Caki2 (cell line): ENCODE data around the gene PTCH2. TPM values are rescaled to one million over a fixed set of nuclear protein-coding genes. Genes with fewer than 3 reads are reported as not detected.
"Not testable (repeated sequence)": the region's sequence is repeated elsewhere in the genome, so short reads cannot be mapped to it uniquely, and the experiment has no call there.

Source experiments
- DNase-seq: peaks from one replicate; pipeline ENCODE4 v3.0.0-alpha.2; 2015; ENCODE audit warnings: low read depth
- in situ Hi-C: cut with HindIII; loops from 2 replicates; pipeline ENCODE4 v1.10.0; 2016; ENCODE audit warnings: low sequenced_read_pairs, low pct_unique_long_range_greater_than_20kb, mixed read lengths
- total RNA-seq: library from RNA; depleted of rRNA; stranded (reverse); fragments of >200 nt; shearing (Covaris generic); gene quantifications from 2 replicates; pipeline ENCODE4 v1.2.3, GENCODE V29; 2014; ENCODE audit warnings: low replicate concordance

The PTCH2 gene
- total RNA-seq, 1 experiment from 2014 or later, result not detected

DNA sequence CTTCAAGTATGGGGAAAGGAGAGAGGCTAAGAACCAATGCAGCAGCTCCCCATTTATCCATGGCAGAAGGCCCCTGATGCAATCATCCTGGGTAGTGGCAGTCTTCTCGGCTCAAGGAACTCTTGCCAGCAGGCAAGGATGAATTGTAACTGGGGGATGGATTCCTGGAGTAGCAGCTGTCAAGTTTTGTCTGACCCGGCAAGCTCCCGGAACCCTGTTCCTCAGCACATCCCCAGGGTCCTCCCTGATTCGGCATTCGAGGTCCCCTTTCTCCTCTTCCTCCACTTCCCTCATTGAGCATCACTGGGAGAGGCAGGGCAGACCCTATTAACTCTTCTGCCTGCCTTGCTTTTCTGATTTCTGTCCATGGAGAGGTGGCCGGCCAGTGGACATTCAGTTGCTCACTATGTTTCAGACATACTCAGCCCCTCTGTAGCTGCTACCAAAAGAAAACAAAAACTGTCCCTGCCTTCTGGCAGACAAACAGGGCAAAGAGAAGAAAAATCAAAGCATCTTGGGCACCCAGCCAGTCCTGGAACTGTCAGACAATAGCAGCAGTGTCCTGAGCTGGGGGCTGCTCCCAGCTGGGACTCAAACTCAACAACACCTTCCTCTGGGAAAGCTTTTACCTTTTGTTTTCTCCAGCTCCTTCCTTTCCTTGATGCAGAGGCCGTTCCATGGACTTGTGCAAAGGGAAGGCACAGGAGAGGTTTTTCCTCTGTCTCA, 5.6 kb upstream of the PTCH2 start:
- no peak for DNase-seq
- in situ Hi-C loops, result no loop called here

DNA sequence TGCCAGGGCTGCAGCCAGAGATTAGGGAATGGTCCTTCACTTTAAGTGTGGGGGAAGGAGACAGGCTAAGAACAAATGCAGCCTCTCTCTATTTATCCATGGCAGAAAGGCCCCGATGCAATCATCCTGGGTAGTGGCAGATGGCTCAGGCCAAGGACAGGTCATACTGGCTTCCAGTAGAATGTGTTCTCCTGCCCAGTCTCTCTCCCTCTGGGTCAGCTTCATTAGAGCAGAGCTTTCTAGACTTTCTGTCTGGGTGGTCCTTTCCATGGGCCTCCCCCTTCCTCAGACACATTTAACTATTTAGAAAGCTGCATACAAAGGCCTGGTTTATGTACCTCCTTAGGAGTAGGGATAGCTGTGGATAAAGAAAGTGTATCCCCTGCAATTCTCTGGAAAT, 4.8 kb upstream of the PTCH2 start:
- DNase-seq, result no peak
- in situ Hi-C loops, result no loop called here

DNA sequence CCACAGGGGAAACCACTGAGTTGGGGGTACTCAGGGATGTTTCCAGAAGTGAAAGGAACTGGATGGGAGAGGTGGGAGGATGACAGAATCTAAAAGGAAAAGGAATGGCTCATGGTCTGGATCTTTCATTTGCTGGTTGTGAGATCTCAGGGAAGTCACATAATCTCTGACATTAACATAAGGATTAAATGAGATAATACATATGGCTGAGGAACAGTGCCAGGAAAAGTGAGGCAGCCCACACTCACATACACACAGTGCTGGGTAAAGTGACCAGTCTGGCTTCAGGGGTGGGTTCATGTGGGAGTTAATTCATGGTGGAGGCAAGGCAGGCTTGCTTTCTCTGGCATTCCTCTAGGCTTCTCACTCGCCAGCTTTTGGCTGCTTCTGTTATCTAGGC, 3.9 kb upstream of the PTCH2 start:
- in situ Hi-C loops, result no loop called here
- no peak for DNase-seq

DNA sequence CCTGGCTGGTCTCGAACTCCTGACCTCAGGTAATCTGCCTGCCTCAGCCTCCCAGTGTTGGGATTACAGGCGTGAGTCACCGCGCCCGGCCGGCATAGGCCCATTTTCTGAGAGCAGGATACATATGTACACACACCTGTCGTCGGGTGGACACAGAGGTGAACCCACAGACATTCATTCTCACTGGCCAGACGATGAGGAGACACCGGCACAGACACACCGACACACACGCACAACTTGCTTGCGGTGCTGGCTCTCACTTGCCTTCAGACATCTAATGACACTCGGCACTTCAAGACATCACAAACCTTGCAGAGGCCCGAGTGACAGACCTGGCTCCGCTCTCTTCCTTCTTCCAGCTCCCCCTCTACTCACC, 579 bp downstream of the PTCH2 start:
- no peak for DNase-seq
- in situ Hi-C loops, result no loop called here

GRCh38 chr1:44839576-44839975, 3.5 kb downstream of the PTCH2 start:
- in situ Hi-C loops, result no loop called here
- DNase-seq, result no peak

DNA sequence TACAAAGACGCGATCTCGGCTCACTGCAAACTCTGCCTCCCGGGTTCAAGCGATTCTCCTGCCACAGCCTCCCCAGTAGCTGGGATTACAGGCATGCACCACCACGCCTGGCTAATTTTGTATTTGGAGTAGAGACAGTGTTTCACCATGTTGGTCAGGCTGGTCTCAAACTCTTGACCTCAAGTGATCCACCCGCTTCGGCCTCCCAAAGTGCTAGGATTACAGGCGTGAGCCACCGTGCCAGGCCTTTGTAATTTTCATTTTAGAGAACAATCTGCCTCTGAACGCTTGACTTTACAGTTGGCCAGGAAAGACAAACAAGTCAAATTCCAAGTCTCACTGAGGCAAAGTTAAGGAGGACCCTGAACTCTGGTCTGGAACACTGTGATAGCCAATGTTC, 4.8 kb downstream of the PTCH2 start:
- DNase-seq, in situ Hi-C loops: not testable (repeated sequence)

DNA sequence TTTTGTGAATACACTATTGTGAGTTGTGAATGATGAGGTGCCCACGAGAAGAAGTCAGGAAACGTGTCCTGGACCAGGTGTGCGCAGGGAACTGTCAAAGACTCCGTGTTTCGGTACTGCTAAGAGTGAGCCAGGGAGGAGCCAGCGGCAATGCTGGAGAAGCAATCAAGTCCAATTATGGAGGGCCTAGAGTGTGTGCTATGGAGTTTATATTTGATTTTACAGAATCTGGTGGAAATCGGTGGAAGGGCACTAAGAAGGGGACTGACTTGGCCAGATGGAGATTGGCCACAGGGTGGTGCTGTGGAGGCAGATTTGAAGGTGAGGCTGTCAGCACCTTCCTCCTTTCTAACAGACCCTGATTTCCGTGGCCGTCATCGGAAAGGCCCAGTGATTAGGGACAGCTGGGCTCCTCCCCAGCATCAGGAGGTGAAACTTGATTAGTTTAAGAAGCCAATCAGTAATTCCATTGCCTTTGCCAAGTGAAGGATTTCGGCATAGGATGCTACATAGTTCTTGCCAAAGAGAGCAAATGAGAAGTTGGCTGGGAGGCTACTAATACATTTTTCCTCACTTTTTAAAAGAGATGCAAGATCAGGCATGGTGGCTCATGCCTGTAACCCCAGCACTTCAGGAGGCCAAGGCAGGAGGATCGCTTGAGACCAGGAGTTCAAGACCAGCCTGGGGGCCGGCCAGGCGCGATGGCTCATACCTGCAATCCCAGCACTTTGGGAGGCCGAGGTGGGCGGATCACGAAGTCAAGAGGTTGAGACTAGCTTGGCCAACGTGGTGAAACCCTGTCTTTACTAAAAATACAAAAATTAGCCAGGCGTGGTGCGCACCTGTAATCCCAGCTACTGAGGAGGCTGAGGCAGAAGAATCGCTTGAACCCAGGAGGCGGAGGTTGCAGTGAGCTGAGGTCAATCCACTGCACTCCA, 7.0 kb downstream of the PTCH2 start:
- in situ Hi-C loops, result no loop called here
- DNase-seq, result peak; percentile 53

- DNase-seq, result no peak
- in situ Hi-C loops, result no loop called here
These were observed 8.7 kb downstream of the PTCH2 start for GRCh38 chr1:44834328-44834727.

DNA sequence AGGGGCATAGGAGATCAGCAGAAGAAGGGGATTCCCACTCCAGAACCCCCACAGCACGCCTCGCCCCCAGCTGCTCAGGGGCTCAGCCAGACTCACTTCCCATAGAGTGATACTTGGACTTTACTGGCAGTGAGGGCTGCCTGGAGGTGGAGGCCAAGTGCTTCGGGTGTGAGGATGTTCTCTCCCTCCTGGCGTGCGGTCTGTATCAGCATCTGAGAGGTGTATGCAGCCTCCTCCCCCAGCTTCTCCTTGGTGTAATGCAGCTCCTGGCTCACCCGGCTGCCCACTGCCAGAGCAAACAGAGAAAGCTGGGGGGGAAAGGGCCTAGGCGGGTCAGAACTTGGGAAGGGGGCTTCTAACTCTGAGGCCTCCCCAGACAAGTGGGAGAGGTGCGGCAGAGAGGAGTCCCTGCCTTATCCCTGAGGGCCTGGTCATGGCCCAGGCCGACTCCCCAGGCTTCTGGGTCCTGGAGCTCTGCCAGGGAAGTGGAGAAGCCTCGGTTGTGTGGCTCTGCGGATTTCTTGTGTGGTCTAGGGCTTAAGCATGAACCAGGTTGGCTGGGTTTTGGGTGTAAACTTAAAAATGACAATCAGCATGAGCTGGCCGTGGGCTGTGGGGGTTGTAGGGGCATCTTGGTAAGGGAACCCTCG, 10.9 kb downstream of the PTCH2 start:
- in situ Hi-C loops, result no loop called here
- DNase-seq, result no peak

DNA sequence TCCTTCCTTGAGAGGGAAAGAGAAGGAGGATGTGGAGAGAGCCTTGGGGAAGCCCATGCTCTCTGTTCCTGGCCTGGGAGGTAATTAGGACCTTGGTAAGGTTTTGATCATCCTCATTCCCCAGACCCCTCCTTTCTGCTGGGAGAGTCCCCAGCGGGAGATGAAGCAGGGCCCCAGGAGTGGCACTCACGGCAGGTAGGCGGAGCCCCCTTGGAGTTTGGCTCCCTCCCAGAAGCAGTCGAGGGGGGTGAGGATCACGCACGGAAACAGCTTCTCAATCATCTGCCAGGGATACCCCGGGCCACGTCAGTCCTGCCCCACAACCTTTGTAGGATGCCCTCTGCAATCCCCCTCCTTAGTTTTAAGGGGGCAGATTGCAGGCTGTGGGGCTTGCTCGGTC, 11.5 kb downstream of the PTCH2 start:
- DNase-seq, result no peak
- in situ Hi-C loops, result no loop called here

DNA sequence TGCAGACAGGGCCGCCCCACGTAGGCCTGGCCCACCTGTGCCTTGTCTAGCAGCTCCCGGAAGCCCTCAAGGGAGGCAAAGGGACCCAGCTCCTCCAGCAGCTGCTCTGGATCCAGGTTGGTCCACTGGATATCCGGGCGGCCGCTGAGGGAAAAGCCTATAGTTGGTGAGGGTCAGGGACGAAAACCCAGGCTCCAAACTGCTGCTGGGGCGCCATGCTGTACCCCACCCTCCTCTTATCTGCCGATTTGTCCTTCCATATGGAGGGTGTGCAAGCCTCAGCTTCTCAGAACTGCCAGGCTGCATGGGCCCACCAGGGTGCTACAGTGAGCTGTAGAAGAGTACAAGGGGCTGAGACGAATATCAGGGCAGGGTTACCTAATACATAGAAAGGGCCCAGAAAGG, 12.2 kb downstream of the PTCH2 start:
- in situ Hi-C loops, result no loop called here
- DNase-seq, result no peak

DNA sequence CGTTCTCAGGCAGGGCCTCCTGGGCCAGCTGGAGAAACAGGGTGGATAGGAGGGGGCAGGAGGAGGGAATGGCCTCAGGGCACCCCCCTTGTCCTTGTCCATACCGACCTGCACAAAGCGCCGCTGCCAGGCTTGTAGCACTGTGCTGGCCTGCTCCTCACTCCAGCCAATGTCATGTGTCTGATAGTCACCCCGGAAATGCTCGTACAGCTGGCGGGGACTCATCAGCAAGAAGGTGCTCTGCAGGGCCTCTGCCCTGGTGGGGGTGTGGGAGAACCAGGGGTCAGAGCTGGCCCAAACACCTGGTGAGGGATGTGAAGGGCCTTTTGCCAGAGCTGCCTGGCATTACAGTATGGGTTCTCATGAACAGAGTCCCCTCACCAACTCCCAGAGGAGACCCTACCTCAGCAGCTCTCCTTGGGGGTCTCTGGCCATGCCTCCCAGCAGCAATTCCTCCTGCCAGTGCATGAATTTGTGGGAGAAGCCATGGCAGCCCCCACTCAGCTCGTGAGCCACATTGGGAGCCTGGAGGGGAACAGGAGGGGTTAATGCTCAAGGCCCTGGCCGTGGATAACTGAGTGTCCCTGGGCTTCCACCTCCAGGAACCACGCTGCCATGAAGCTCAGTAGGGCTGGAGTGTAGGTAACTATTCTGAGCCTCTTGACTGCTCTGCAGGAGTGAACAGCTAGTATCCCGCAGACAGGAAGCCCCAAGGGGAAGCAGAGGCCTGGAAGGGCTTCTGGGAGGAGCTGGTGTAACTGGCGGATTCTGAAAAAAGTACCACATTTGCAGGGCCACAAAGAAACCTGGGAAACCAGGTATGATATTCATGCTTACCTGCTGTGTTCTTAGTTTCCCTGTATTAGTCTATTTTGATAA, 13.3 kb downstream of the PTCH2 start:
- in situ Hi-C loops, result no loop called here
- DNase-seq, result no peak

GRCh38 chr1:44828841-44829440, 14.1 kb downstream of the PTCH2 start:
- in situ Hi-C loops, result no loop called here
- DNase-seq, result no peak

DNA sequence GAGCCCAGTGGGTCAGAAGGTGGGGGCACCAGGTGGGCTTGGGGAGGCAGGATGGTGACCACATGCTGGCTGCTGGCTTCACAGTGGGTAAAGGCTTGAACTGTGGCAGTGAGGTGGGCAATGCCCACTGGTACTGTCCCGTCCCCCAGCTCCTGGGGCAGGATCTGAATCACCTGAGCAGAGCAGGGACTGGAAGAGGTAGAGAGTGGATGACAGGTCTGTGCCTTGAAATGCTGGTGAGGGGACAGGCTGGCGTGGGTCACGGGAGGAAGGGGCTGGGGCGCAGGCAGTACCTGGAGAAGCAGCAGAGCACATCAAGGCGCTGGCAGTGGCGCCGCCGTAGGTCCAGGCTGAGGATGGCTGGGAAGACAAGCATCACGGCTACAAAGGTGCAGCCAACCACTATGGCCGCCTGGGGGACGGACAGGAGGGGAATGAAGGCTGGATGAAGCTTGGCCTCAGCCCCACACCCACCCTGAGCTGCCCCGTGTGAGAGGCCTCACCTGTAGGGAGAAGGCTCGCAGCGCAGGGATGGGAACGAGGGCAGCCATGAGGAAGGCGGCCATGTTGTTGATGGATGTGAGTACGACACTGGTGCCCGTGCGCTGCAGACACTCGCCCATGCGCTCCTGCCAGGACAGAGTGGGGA, 14.9 kb downstream of the PTCH2 start:
- in situ Hi-C loops, result no loop called here
- no peak for DNase-seq

DNA sequence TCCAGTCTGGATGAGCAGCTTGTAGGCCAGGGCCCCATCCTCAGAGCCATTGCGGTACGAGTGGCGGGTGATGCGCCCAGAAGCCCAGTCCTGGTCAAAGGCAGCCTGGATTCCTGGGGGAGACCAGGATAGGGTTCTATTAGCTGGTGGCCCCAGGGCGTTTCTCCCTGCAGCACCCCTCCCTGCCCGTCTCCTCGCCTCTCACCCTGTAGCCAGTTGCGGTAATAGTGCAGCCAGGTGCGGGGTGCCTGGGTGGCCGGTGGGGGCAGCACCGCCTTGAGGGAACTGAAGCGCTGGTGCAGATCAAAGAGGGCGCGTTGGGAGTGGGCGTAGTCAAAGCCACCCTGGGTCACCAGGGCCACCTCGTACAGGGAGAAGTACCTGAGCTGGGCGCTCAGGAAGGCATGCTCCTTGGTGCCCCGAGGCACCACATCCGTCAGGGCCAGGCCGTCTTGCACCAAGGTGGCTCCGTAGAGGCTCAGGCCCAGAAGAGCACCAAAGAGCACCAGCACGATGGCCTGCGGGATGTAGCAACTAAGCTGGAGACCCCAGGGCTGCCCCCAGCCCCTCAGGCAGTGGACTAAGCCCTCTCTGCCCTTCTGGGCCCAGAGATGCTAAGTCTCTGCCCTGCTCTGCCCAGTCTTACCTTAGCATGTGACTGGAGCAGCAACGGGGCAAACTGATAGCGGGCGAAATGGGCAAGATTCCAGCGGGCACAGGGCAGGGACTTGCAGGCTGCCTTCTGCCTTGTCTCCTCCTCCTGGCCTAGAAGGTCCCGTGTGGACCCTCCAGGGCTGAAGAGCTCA, 15.7 kb downstream of the PTCH2 start:
- in situ Hi-C loops, result no loop called here
- DNase-seq, result no peak

GRCh38 chr1:44826375-44827196, 16.5 kb downstream of the PTCH2 start:
- in situ Hi-C loops, result no loop called here

More at GRCh38 chr1:44826375-44827196, 16.5 kb downstream of the PTCH2 start:
- no peak for DNase-seq
